Stimulated activated naive CD8-positive, alpha-beta T cell treated with anti-CD3 and anti-CD28 coated beads, Interleukin-15, Interleukin-2, amounts not matched to agents 100 U/mL and 50 U/mL, for 24 hours (primary cell): ENCODE data around the gene ANGPTL8.

Experiments used
- ATAC-seq: fragments of 150-1000 bp; cut with Tn5 transposase; one replicate; pipeline ENCODE4 v1.10.0; 2021
- DNase-seq: peaks from one replicate; pipeline ENCODE4 v3.0.0; 2021

ANGPTL8 gene

GRCh38 chr19:11203194-11204075 lies 36.0 kb upstream of the ANGPTL8 start:
- DNase-seq (peak; percentile 68), ATAC-seq (no peak)

GRCh38 chr19:11204076-11204602 lies 35.3 kb upstream of the ANGPTL8 start:
- ATAC-seq (no peak), DNase-seq (no peak)

- no peak for ATAC-seq
- no peak for DNase-seq
Observed at GRCh38 chr19:11204943-11205349, 34.5 kb upstream of the ANGPTL8 start.

- ATAC-seq, result no peak
Observed at GRCh38 chr19:11205939-11206570, 33.4 kb upstream of the ANGPTL8 start.

GRCh38 chr19:11208561-11209471 lies 30.6 kb upstream of the ANGPTL8 start:
- ATAC-seq, result no peak

More at GRCh38 chr19:11205939-11206570, 33.4 kb upstream of the ANGPTL8 start:
- DNase-seq, result no peak

GRCh38 chr19:11209839-11210655 lies 29.4 kb upstream of the ANGPTL8 start:
- ATAC-seq, result no peak
- no peak for DNase-seq

More at GRCh38 chr19:11208561-11209471, 30.6 kb upstream of the ANGPTL8 start:
- DNase-seq, result no peak

GRCh38 chr19:11210656-11210928 lies 28.8 kb upstream of the ANGPTL8 start:
- ATAC-seq (no peak), DNase-seq (no peak)

- ATAC-seq (no peak), DNase-seq (no peak)
Observed at GRCh38 chr19:11214387-11214786, 25.0 kb upstream of the ANGPTL8 start.

GRCh38 chr19:11221082-11221598 lies 18.3 kb upstream of the ANGPTL8 start:
- ATAC-seq, result no peak
- no peak for DNase-seq

- DNase-seq (no peak), ATAC-seq (no peak)
Observed at GRCh38 chr19:11223200-11223599, 16.2 kb upstream of the ANGPTL8 start.

GRCh38 chr19:11224429-11224828 lies 15.0 kb upstream of the ANGPTL8 start:
- DNase-seq (no peak), ATAC-seq (no peak)

GRCh38 chr19:11225172-11225571 lies 14.2 kb upstream of the ANGPTL8 start:
- ATAC-seq (no peak), DNase-seq (no peak)

- no peak for ATAC-seq
- no peak for DNase-seq
Observed at GRCh38 chr19:11225815-11226214, 13.6 kb upstream of the ANGPTL8 start.

- ATAC-seq, result no peak
- no peak for DNase-seq
Observed at GRCh38 chr19:11226716-11227166, 12.7 kb upstream of the ANGPTL8 start.

- no peak for DNase-seq
- ATAC-seq, result no peak
Observed at GRCh38 chr19:11227195-11227886, 12.1 kb upstream of the ANGPTL8 start.

- ATAC-seq, result no peak
Observed at GRCh38 chr19:11230621-11231386, 8.6 kb upstream of the ANGPTL8 start.

GRCh38 chr19:11232555-11232954 lies 6.9 kb upstream of the ANGPTL8 start:
- DNase-seq (no peak), ATAC-seq (no peak)

More at GRCh38 chr19:11230621-11231386, 8.6 kb upstream of the ANGPTL8 start:
- no peak for DNase-seq

- ATAC-seq (no peak), DNase-seq (no peak)
Observed at GRCh38 chr19:11233073-11233472, 6.3 kb upstream of the ANGPTL8 start.

GRCh38 chr19:11234486-11235075 lies 4.8 kb upstream of the ANGPTL8 start:
- no peak for ATAC-seq
- no peak for DNase-seq
